HG03565 (cell line): ENCODE results near the gene BICDL2.

Experiments
- ATAC-seq: cut with Tn5 transposase; IDR thresholded peaks from one replicate; pipeline ENCODE4 v1.9.1; 2021; ENCODE audit warnings: mild to moderate bottlenecking, moderate library complexity; ENCODE audit not compliant: unreplicated experiment

The BICDL2 gene

DNA sequence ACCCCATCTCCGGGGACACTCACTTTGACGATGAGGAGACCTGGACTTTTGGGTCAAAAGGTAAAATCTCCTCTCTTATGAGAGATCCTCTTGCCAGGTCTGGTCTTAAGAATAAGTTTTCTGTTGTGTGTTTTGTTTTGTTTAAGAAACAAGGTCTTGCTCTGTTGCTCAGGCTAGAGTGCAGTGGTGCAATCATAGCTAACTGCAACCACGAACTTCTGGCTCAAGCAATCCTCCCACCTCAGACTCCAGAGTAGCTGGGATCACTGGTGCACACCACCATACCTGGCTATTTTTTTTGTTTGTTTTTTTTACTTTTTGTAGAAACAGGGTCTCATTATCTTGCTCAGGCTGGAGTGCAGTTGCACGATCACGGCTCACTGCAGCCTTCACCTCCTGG, 13.7 kb upstream of the BICDL2 start:
- ATAC-seq = no peak

DNA sequence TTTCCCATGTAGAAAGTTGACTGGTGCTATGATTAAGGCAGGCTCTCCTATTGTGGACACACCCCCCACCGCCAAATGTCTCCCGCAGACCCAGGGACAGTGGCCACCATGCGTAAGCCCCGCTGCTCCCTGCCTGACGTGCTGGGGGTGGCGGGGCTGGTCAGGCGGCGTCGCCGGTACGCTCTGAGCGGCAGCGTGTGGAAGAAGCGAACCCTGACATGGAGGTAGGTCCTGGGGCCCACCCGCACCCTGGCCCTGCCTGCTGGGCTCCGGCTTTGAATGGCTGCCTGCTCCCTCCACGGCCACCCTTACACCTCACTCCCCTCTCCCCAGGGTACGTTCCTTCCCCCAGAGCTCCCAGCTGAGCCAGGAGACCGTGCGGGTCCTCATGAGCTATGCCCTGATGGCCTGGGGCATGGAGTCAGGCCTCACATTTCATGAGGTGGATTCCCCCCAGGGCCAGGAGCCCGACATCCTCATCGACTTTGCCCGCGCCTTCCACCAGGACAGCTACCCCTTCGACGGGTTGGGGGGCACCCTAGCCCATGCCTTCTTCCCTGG, 13.3 kb upstream of the BICDL2 start:
- ATAC-seq = no peak

DNA sequence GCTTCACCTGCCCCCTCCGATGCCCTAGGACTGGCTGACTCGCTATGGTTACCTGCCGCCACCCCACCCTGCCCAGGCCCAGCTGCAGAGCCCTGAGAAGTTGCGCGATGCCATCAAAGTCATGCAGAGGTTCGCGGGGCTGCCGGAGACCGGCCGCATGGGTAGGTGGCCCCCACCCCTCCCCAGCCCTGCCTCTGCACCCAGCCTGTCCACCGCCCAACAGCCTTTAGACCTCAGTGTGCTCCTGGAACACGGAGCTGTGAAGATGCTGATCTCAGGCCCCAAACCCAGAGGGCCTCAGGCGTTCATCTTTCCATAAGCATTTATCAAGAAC, 10.6 kb upstream of the BICDL2 start:
- ATAC-seq = no peak

DNA sequence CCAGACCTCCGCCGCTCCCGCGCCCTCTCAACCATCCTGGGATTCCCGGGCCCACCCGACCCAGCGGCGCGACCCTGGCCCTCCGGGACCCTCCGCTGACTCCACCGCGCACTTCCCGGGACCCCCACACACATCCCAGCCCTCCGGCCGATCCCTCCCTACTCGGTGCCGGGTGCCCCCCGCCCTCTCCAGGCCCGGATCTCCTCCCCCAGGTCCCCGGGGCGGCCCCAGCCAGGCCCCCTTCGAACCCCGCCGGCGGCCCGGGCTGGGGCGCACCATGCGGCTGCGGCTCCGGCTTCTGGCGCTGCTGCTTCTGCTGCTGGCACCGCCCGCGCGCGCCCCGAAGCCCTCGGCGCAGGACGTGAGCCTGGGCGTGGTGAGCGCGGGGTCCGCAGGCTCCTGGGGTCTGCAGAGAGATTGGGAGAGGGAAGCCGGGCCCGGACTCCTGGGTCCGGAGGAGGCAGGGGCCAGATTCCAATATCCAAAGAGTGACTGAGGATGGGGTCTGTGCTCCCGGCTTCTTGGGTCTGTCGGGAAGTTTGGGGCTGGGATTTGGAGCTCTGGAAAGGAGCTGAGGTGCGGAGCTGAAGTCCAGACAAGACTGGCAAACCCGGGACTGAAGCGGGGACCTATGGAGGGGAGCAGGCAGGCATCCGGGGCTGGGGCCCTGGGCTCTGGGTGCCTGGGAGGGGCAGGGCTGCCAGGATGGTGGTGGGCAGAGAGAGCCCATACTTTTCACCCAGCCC, 10.1 kb upstream of the BICDL2 start:
- no peak for ATAC-seq

DNA sequence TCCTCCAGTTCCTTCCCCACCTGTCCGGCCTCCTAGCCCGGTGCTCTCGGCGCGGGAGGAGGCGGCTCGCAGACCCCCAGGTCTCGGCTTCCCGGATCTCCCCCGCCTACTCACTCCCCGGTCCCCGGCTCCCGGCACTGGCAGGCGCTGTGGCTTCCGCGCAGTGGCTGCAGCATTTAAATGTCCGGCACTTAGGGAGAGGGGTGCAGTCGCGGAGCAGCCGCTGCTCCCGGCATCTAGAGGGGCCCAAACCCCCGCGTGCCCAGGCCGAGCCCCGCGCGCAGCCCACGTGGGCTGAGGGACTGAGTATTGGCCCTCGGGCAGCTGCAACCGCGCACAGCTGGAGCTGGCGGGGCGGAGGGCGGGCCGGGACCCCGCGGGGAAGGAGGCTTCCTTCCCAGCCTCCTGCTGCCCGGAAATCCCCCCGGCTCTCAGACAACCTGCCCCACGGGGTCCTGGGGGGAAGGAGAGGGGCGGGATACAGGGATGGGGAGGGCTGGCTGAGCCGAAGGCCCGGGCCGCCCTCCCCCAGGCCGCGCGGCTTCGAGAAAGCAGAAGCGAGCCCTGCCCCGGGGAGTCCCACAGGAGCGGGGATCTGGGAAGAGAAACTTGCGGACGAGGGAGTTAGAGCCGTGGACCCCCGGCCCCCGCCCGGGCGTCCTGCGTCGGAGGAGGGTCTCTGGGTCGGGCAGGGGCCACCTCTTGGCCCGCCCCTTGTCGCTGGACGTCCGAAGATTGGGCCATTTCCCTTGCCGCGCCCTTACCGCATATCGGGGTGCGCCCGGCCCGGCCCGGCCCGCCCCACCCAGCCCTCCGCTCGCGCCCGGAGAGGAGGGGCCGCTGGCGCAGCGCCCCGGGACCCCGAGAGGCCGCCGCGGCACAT, 9.3 kb upstream of the BICDL2 start, which contains the start of gene MMP25:
MMP25 (plus strand) TSS at position 804 of the 883 bp plus-strand sequence. CDS start 357 bp downstream, outside the sequence.
- ATAC-seq = no peak

DNA sequence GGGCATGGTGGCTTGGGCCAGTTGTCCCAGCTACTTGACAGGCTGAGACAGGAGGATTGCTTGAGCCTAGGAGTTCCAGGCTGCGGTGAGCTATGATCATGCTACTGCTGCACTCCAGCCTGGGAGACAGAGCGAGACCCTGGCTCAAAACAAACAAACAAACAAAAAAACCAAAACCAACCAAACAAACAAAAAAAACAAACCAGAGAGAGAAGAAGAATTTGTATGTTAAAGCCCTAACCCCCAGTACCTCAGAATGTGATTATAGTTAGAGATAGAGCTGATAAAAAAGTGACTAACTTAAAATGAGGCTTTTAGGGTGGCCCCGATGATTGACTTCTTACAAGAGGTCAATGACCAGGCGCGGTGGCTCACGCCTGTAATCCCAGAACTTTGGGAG, 8.0 kb upstream of the BICDL2 start:
- ATAC-seq = no peak

DNA sequence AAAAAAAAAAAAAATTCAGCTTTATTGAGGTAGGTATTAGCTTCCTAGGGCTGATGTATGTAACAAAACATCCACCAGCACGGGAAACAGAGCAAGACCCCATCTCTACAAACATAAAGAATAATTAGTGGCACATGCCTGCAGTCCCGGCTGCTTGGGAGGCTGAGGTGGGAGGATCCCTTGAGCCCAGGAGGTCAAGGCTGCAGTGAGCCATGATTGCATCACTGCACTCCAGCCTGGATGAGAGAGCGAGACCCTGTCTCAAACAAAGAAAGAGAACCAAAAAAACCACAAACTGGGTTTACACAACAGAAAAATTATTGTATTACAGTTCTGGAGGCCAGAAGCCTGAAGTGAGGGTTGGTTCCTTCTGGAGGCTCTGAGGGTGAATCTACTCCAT, 5.6 kb upstream of the BICDL2 start:
- no peak for ATAC-seq

DNA sequence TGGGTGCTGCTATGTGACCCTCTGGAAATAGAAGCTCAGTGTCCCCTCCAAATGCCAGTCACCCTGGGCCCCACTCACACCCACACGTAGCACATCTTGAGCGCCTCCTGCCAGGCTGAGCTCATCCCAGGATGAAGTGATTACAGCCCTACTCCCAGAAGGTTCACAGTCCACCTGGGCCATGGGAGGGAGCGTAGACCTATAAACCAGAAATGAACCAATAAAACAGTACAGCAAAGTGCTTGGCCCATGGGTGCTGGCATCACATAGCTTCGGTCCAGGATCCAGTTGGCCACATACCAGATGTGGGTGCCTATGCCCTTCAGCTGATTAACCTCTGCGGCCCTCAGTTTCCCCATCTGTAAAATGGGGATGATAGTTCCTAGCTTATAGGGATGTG, 2.2 kb upstream of the BICDL2 start:
- no peak for ATAC-seq

DNA sequence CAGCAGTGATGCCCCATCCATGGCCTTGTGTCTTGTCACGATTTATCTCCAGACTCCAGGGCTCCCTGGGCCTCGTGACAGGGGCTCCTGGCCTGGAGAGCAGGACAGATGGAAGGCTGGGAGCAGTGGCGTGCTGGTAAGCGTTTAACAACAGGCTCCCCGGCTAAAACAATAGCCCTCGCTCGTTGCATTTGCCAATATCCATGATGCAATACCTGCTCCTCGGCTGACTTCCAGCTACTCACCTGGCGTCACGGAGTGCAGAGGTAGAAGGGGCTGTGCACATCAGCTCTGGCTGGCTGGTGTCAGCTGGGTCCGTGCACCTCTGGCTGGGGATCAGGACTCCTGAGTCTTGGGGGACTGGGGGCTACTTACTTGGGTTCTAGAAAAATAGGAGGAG, 1.5 kb upstream of the BICDL2 start:
- no peak for ATAC-seq

DNA sequence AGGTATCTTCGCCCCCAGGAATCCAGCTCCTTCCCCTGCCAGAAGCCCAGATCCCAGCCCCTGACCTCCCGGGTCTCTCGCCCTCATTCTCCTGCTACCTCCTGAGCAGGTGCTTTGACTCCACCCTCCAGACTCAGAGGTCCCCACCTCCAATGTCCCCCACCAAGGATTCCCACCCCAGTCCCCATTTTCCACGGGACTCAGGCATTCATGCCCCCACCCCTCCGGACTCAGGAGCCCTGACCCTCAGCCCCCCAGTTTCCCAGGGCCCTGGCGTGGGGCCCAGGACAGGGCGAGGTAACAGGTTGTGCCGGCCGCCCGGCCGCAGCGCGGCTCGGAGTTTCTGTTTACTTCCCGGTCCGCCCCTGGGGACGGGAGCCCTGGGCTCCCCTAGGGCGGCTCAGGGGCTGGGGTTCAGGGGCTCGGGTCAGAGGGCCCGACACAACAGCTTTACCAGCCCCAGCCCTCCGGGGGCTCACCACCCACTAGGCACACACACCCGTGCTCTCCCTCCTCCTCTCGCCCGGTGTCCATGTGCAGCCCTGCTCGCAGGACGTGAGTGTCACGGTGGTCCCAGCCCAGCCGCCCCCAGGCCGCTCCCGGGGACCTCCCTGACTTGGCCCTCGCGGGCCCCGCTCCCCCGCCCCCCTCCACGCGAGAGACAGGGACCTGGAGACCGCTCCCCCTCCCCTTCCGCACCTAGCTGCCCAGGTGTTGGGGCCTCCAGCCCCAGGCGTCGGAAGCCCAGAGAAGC, 595 bp downstream of the BICDL2 start:
- no peak for ATAC-seq

DNA sequence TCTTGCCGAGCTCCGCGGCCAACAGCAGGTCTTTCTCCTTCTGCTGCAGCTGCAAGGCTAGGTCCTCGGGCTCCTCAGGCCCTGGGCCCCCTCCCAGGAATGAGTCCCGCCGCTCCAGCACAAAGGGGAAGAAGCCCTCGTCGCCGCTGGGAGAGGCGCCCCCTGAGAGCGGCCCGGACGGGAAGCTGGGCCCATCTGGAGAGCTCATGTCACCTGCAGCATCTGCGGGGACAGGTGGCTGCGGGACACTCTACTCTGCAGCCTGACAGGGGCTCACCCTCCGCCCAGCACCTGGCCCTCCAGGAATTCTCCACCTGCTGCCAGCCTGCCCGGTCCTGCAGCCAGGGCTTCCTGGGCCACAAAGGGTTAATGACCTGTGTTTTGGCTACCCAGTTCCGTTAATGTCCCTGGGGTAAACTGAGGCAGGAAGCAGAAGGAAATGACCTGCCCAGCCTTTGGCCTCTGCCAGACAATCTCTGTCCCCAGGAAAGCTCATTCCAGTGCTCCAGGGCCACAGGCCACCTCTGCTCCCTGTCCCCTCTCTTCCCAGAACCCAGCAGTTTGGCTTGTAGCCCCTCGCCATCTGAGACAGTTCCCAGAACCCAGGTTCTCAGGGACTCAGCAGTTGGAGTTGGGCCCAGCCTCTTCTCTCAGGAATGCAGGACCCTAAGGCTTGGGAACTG, 1.3 kb downstream of the BICDL2 start:
- no peak for ATAC-seq

DNA sequence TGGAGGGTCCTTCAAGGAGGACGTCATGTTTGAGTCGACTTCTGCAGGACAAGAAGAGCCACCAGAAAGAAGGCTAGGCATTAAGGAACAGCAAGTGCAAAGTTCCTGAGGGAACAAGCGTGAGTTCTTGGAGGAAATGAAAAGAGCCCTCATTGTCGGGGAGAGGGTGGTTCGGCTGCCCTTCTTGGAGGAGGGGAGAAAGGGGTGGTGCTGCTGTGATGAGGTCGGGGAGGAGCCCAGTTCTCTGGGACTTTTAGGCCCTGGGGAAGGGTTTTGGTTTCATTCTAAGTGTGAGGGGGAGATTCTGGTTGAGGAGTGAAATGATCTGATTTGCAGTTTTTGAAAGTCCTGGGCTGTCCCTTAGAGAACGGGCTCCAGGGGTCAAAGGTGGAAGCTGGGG, 4.1 kb downstream of the BICDL2 start:
- no peak for ATAC-seq

DNA sequence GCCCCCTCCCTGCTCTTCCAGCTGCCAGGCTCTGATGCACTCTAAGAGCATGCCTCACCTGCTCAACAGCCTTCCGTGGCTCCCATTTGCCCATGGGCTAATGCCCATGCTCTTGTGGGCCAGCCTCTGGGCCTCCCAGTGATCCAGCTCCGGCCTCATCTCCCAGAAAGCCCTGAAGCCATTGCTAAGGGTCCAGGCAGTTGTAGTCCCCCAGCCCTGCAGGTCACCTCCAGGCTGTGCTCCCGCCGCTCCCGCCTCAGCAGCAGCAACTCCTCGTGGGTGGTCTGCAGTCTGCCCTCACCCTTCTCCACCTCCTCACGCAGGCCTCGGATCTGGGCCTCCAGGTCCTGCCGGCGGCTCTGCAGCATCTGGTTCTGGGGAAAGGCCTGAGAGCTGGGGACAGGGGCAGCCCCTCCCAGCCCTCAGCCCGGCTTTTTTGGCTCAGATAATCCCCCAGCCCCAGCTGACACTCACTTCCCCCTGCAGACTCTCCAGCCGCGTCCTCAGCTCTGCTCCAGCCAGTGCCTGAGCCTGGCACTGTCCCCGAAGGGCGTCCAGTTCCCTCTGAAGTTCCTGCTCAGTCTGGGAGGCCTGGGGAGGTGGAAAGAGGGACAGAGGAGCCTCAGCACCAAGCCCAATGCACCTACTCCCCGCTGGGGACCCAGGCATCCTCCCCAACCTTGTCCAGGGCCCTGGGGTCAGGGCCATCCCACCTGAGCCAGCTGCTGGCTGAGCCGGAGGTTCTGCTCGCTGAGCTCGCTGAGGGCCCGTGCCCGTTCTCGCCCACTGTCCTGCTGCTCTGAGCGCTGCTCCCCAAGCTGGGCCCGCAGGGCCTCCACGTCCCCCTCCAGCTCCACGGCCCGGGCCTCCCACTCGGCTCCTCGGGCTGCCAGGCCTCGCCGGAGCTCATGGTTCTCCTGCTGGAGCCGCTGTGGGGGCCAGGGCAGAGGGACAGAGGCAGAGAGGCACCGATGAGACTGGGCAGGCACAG, 6.2 kb downstream of the BICDL2 start:
- ATAC-seq = no peak

DNA sequence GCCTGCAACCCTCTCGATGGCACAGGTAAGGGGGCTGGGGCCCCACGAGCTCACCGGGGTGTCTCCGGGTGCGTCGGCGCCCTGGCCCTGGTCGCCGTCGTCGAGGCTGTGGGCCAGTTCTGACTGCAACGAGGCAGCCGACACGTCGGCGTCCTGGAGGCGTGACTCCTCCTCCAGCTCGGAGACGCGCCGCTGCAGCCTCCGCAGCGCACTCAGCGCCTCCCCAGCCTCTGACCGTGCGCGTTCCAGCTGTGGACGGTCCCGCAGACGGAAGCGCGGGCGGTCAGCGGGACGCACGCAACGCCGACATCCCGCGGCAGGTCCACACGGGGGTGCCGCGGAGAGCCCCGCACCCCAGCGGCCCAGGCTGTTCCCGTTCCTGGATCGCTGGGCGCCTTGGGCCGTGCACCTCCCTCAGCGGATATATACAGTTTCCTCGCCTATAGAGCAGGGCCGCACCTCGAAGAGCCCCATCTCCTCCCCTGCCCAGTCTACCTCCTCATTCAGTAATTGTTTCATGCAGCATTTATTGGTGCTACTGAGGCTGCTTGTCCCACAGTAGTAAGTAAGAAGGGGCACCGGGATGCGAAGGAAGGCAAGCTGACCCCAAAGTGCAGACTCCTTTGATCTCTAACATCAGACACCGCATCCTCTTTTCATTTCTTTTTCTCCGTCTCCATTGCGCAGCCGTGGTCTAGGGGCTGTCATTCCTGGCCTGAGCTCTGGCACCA, 7.1 kb downstream of the BICDL2 start:
- no peak for ATAC-seq

DNA sequence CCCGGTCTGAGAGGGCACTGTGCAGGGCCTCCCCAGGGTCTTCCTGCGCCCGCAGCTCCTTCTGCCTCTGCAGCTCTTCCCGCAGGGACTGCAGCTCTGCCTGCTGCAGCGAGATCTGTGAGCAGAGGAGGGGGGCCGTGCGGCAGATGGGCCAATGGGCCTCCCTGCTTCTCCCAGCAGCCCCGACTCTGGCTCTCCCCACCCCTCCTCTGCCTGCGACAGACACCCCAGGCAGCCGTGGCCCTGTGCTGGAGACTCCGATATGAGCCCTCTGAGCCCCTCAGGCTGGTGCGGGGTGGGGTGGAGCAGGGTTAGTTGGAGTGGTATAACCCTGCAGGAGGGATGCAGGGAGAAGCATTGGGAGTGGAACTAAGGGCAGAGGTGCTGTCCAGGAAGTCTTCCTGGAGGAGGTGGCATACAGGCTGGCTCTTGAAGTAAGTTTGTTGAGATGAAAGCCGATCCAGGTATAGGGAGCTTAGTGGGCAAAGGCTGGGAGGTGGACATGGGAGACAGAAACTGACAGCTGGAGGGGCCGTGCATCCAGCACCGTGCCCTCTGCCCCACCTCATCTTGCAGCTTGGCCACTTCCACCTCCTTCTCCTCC, 7.9 kb downstream of the BICDL2 start:
- no peak for ATAC-seq

DNA sequence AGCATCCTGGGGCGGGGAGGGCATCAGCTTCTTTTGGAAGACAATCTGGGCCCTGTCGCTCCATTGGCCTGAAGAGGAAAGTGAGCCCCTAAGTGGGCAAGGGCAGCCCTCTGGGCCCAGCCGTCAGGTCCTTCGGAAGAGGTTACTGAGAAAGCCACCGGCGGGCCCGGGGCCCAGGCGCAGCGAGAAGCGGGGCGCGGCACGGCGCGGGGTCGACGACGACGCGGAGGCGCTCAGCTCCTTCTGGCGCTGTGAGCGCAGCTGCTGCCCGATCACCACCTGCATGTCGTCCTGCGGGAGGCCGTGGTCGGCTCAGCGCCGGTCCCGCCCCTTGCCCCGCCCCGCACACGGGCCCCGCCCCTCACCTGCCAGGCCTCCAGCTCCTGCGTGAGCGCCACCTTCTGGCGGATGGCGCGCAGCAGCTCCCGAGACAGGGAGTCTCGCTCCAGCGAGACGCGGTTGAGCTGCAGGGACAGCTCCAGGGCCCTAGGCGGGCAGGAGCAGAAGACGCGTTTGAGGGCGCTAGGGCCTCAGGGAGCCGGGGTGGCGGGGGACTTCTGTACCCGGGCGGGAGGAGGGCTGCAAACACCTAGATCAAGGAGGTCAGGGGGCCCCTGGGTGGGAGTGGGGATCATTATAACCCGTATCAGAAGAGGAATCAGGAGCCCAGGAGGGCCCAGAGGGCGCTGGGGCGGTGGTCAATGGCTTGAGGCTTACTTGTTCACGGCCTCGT, 8.6 kb downstream of the BICDL2 start:
- ATAC-seq = no peak

DNA sequence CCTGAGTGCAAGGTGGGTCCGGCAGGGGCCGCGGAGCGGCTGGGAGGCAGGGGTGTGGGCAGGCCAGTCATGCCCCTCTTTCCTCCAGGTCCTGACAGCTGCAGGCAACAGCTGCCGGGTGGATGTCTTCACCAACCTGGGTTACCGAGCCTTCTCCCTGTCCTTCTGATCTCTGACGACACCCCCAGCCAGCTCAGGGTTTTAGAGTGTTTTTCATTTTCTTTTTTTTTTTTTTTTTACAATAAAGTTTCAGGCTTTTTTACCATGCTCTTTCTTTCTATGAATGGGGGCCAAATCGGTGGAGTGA, 9.3 kb downstream of the BICDL2 start:
- ATAC-seq = no peak
